ENCODE data around the gene CTDP1.

GRCh38 chr18:79730804-79731203 lies 51.2 kb downstream of the CTDP1 start:
- no peak for TF ChIP-seq ZFP3 (tag by site-specific recombination; IDR thresholded peaks at IDR 0.05; ENCODE audit: low read depth)
- no peak for TF ChIP-seq ZSCAN18 (tag by site-specific recombination; IDR thresholded peaks at IDR 0.05)
- TF ChIP-seq, protein P1, sequence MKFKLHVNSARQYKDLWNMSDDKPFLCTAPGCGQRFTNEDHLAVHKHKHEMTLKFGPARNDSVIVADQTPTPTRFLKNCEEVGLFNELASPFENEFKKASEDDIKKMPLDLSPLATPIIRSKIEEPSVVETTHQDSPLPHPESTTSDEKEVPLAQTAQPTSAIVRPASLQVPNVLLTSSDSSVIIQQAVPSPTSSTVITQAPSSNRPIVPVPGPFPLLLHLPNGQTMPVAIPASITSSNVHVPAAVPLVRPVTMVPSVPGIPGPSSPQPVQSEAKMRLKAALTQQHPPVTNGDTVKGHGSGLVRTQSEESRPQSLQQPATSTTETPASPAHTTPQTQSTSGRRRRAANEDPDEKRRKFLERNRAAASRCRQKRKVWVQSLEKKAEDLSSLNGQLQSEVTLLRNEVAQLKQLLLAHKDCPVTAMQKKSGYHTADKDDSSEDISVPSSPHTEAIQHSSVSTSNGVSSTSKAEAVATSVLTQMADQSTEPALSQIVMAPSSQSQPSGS (tag by site-specific recombination; IDR thresholded peaks at IDR 0.05; ENCODE audit: low read depth): no peak
- TF ChIP-seq, protein P2, sequence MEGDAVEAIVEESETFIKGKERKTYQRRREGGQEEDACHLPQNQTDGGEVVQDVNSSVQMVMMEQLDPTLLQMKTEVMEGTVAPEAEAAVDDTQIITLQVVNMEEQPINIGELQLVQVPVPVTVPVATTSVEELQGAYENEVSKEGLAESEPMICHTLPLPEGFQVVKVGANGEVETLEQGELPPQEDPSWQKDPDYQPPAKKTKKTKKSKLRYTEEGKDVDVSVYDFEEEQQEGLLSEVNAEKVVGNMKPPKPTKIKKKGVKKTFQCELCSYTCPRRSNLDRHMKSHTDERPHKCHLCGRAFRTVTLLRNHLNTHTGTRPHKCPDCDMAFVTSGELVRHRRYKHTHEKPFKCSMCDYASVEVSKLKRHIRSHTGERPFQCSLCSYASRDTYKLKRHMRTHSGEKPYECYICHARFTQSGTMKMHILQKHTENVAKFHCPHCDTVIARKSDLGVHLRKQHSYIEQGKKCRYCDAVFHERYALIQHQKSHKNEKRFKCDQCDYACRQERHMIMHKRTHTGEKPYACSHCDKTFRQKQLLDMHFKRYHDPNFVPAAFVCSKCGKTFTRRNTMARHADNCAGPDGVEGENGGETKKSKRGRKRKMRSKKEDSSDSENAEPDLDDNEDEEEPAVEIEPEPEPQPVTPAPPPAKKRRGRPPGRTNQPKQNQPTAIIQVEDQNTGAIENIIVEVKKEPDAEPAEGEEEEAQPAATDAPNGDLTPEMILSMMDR (tag by site-specific recombination; IDR thresholded peaks at IDR 0.05): no peak
- no peak for TF ChIP-seq ZNF473 (tag by site-specific recombination; IDR thresholded peaks at IDR 0.05)
- no peak for TF ChIP-seq YY1 (tag by site-specific recombination; IDR thresholded peaks at IDR 0.05)
- no peak for TF ChIP-seq MZF1 (tag by site-specific recombination; IDR thresholded peaks at IDR 0.05; ENCODE audit: borderline replicate concordance)
- TF ChIP-seq, protein P3, sequence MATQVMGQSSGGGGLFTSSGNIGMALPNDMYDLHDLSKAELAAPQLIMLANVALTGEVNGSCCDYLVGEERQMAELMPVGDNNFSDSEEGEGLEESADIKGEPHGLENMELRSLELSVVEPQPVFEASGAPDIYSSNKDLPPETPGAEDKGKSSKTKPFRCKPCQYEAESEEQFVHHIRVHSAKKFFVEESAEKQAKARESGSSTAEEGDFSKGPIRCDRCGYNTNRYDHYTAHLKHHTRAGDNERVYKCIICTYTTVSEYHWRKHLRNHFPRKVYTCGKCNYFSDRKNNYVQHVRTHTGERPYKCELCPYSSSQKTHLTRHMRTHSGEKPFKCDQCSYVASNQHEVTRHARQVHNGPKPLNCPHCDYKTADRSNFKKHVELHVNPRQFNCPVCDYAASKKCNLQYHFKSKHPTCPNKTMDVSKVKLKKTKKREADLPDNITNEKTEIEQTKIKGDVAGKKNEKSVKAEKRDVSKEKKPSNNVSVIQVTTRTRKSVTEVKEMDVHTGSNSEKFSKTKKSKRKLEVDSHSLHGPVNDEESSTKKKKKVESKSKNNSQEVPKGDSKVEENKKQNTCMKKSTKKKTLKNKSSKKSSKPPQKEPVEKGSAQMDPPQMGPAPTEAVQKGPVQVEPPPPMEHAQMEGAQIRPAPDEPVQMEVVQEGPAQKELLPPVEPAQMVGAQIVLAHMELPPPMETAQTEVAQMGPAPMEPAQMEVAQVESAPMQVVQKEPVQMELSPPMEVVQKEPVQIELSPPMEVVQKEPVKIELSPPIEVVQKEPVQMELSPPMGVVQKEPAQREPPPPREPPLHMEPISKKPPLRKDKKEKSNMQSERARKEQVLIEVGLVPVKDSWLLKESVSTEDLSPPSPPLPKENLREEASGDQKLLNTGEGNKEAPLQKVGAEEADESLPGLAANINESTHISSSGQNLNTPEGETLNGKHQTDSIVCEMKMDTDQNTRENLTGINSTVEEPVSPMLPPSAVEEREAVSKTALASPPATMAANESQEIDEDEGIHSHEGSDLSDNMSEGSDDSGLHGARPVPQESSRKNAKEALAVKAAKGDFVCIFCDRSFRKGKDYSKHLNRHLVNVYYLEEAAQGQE (tag by site-specific recombination; IDR thresholded peaks at IDR 0.05): no peak
- TF ChIP-seq, protein P4, sequence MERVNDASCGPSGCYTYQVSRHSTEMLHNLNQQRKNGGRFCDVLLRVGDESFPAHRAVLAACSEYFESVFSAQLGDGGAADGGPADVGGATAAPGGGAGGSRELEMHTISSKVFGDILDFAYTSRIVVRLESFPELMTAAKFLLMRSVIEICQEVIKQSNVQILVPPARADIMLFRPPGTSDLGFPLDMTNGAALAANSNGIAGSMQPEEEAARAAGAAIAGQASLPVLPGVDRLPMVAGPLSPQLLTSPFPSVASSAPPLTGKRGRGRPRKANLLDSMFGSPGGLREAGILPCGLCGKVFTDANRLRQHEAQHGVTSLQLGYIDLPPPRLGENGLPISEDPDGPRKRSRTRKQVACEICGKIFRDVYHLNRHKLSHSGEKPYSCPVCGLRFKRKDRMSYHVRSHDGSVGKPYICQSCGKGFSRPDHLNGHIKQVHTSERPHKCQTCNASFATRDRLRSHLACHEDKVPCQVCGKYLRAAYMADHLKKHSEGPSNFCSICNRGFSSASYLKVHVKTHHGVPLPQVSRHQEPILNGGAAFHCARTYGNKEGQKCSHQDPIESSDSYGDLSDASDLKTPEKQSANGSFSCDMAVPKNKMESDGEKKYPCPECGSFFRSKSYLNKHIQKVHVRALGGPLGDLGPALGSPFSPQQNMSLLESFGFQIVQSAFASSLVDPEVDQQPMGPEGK (tag by site-specific recombination; IDR thresholded peaks at IDR 0.05): no peak

Measured in HEK293 (cell line).